ENCODE measurements around the gene CACNA1D. TPM values are rescaled to one million over a fixed set of nuclear protein-coding genes. Genes with fewer than 3 reads are reported as not detected.
A peak's percentile ranks its signal among the peaks of the same experiment; 100 is the strongest.
"Not testable (repeated sequence)": the region's sequence is repeated elsewhere in the genome, so short reads cannot be mapped to it uniquely, and the experiment has no call there.

CACNA1D gene
- total RNA-seq, 2 donors from 2014 or later: 0.57 TPM; not detected in 1

GRCh38 chr3:53547327-53547726 is 52.9 kb downstream of the CACNA1D start:
- DNase-seq: no peak
- ATAC-seq: no peak
- Mint-ChIP-seq H3K27ac (no peak overlapping the region), H3K27me3 (peaks cover 17% of the 10 kb centered on the region), H3K4me3 (no peak overlapping the region), H3K36me3 (ENCODE audit: low read depth) (no peaks in the 10 kb centered on the region), H3K4me1 (peaks cover 6% of the 10 kb centered on the region)
- no peaks in the 10 kb centered on the region for H3K9me3 ChIP-seq (ENCODE audit: control insufficient read depth, low read length, poor library complexity, severe bottlenecking)

- no peaks in the 10 kb centered on the region for H3K9me3 ChIP-seq (ENCODE audit: control insufficient read depth, low read length, poor library complexity, severe bottlenecking)
- Mint-ChIP-seq H3K27me3 (peaks cover 16% of the 10 kb centered on the region), H3K27ac (peak overlapping the region; percentile 16), H3K36me3 (ENCODE audit: low read depth) (no peaks in the 10 kb centered on the region), H3K4me1 (peaks cover 6% of the 10 kb centered on the region), H3K4me3 (no peak overlapping the region)
- peak; percentile 61 for ATAC-seq
- no peak for DNase-seq
These were observed 55.7 kb downstream of the CACNA1D start for GRCh38 chr3:53550005-53550620.

- DNase-seq (no peak), ATAC-seq (no peak)
- Mint-ChIP-seq H3K4me3 (no peak overlapping the region), H3K4me1 (peaks cover 6% of the 10 kb centered on the region), H3K36me3 (ENCODE audit: low read depth) (no peaks in the 10 kb centered on the region), H3K27me3 (peaks cover 8% of the 10 kb centered on the region), H3K27ac (no peak overlapping the region)
- H3K9me3 ChIP-seq (ENCODE audit: control insufficient read depth, low read length, poor library complexity, severe bottlenecking): no peaks in the 10 kb centered on the region
These were observed 56.9 kb downstream of the CACNA1D start for GRCh38 chr3:53551324-53551723.

- no peaks in the 10 kb centered on the region for H3K9me3 ChIP-seq (ENCODE audit: control insufficient read depth, low read length, poor library complexity, severe bottlenecking)
- Mint-ChIP-seq H3K36me3 (ENCODE audit: low read depth) (no peaks in the 10 kb centered on the region), H3K27me3 (peaks cover 10% of the 10 kb centered on the region), H3K4me3 (no peak overlapping the region), H3K27ac (no peak overlapping the region), H3K4me1 (peaks cover 6% of the 10 kb centered on the region)
- DNase-seq (no peak), ATAC-seq (no peak)
These were observed 58.3 kb downstream of the CACNA1D start for GRCh38 chr3:53552730-53553129.

- ATAC-seq: no peak
- Mint-ChIP-seq H3K4me3 (no peak overlapping the region), H3K36me3 (ENCODE audit: low read depth) (no peaks in the 10 kb centered on the region), H3K27ac (no peak overlapping the region), H3K4me1 (peaks cover 4% of the 10 kb centered on the region), H3K27me3 (peaks cover 13% of the 10 kb centered on the region)
- H3K9me3 ChIP-seq (ENCODE audit: control insufficient read depth, low read length, poor library complexity, severe bottlenecking): no peaks in the 10 kb centered on the region
- no peak for DNase-seq
These were observed 58.8 kb downstream of the CACNA1D start for GRCh38 chr3:53553200-53553599.

GRCh38 chr3:53554559-53555067 is 60.2 kb downstream of the CACNA1D start:
- no peak for ATAC-seq
- H3K4me3 Mint-ChIP-seq: no peak overlapping the region
- H3K36me3 Mint-ChIP-seq (ENCODE audit: low read depth): no peaks in the 10 kb centered on the region

GRCh38 chr3:53555068-53555588 is 60.7 kb downstream of the CACNA1D start:
- H3K9me3 ChIP-seq (ENCODE audit: control insufficient read depth, low read length, poor library complexity, severe bottlenecking): no peaks in the 10 kb centered on the region
- Mint-ChIP-seq H3K4me1 (peaks cover 4% of the 10 kb centered on the region), H3K4me3 (no peak overlapping the region), H3K27ac (no peak overlapping the region), H3K27me3 (peaks cover 16% of the 10 kb centered on the region), H3K36me3 (ENCODE audit: low read depth) (peaks cover 1% of the 10 kb centered on the region)
- DNase-seq (no peak), ATAC-seq (no peak)

More at GRCh38 chr3:53554559-53555067, 60.2 kb downstream of the CACNA1D start:
- no peak for DNase-seq
- no peaks in the 10 kb centered on the region for H3K9me3 ChIP-seq (ENCODE audit: control insufficient read depth, low read length, poor library complexity, severe bottlenecking)
- H3K27ac Mint-ChIP-seq: no peak overlapping the region
- peaks cover 13% of the 10 kb centered on the region for H3K27me3 Mint-ChIP-seq
- peaks cover 4% of the 10 kb centered on the region for H3K4me1 Mint-ChIP-seq

- DNase-seq: no peak
- no peak overlapping the region for H3K4me3 Mint-ChIP-seq
- no peak overlapping the region for H3K27ac Mint-ChIP-seq
- no peaks in the 10 kb centered on the region for H3K36me3 Mint-ChIP-seq (ENCODE audit: low read depth)
- H3K9me3 ChIP-seq (ENCODE audit: control insufficient read depth, low read length, poor library complexity, severe bottlenecking): no peaks in the 10 kb centered on the region
- no peaks in the 10 kb centered on the region for H3K4me1 Mint-ChIP-seq
- ATAC-seq: no peak
- peaks cover 48% of the 10 kb centered on the region for H3K27me3 Mint-ChIP-seq
These were observed 72.2 kb downstream of the CACNA1D start for GRCh38 chr3:53566461-53567145.

GRCh38 chr3:53570081-53570480 is 75.7 kb downstream of the CACNA1D start:
- no peak for ATAC-seq

GRCh38 chr3:53570709-53571108 is 76.3 kb downstream of the CACNA1D start:
- Mint-ChIP-seq H3K4me1 (peaks cover 3% of the 10 kb centered on the region), H3K4me3 (no peak overlapping the region), H3K27me3 (peaks cover 25% of the 10 kb centered on the region), H3K36me3 (ENCODE audit: low read depth) (peaks cover 3% of the 10 kb centered on the region), H3K27ac (no peak overlapping the region)
- DNase-seq (no peak), ATAC-seq (no peak)
- no peaks in the 10 kb centered on the region for H3K9me3 ChIP-seq (ENCODE audit: control insufficient read depth, low read length, poor library complexity, severe bottlenecking)

More at GRCh38 chr3:53570081-53570480, 75.7 kb downstream of the CACNA1D start:
- Mint-ChIP-seq H3K27me3 (peaks cover 29% of the 10 kb centered on the region), H3K4me1 (peaks cover 2% of the 10 kb centered on the region), H3K4me3 (no peak overlapping the region), H3K27ac (no peak overlapping the region), H3K36me3 (ENCODE audit: low read depth) (no peaks in the 10 kb centered on the region)
- no peaks in the 10 kb centered on the region for H3K9me3 ChIP-seq (ENCODE audit: control insufficient read depth, low read length, poor library complexity, severe bottlenecking)
- DNase-seq: no peak

GRCh38 chr3:53571264-53571663 is 76.9 kb downstream of the CACNA1D start:
- H3K27ac Mint-ChIP-seq: no peak overlapping the region
- H3K27me3 Mint-ChIP-seq: peaks cover 25% of the 10 kb centered on the region
- H3K9me3 ChIP-seq (ENCODE audit: control insufficient read depth, low read length, poor library complexity, severe bottlenecking): no peaks in the 10 kb centered on the region
- peaks cover 3% of the 10 kb centered on the region for H3K36me3 Mint-ChIP-seq (ENCODE audit: low read depth)
- H3K4me3 Mint-ChIP-seq: no peak overlapping the region
- DNase-seq (no peak), ATAC-seq (no peak)
- H3K4me1 Mint-ChIP-seq: peaks cover 3% of the 10 kb centered on the region

GRCh38 chr3:53572184-53572583 is 77.8 kb downstream of the CACNA1D start:
- not testable (repeated sequence) for DNase-seq; H3K36me3 Mint-ChIP-seq (ENCODE audit: low read depth); H3K4me1 Mint-ChIP-seq; H3K4me3 Mint-ChIP-seq; H3K27ac Mint-ChIP-seq; ATAC-seq; H3K9me3 ChIP-seq (ENCODE audit: control insufficient read depth, low read length, poor library complexity, severe bottlenecking)
- peaks cover 25% of the 10 kb centered on the region for H3K27me3 Mint-ChIP-seq

GRCh38 chr3:53577506-53577905 is 83.1 kb downstream of the CACNA1D start:
- Mint-ChIP-seq H3K4me3 (no peak overlapping the region), H3K4me1 (peaks cover 9% of the 10 kb centered on the region), H3K27ac (no peak overlapping the region), H3K36me3 (ENCODE audit: low read depth) (peaks cover 3% of the 10 kb centered on the region), H3K27me3 (peaks cover 30% of the 10 kb centered on the region)
- H3K9me3 ChIP-seq (ENCODE audit: control insufficient read depth, low read length, poor library complexity, severe bottlenecking): no peaks in the 10 kb centered on the region
- ATAC-seq (no peak), DNase-seq (no peak)
